Hepatocyte (in vitro differentiated cells): Measurements from ENCODE around the gene P2RX1. TPM values are rescaled to one million over a fixed set of nuclear protein-coding genes. Genes with fewer than 3 reads are reported as not detected.
A peak's percentile ranks its signal among the peaks of the same experiment; 100 is the strongest.

Experiments used
- DNase-seq: peaks from one replicate; pipeline ENCODE4 v3.0.0-alpha.2; 2016; ENCODE audit warnings: low spot score
- H2AFZ ChIP-seq: fragments of 200-600 bp; sonication (generic); 2 replicates; pipeline ENCODE4 v1.6.0; 2016; ENCODE audit warnings: antibody characterized with exemption, mild to moderate bottlenecking
- H3K27ac ChIP-seq: fragments of 200-600 bp; sonication (generic); 2 replicates; pipeline ENCODE4 v1.5.1; 2016; ENCODE audit warnings: mild to moderate bottlenecking
- H3K27me3 ChIP-seq: fragments of 200-600 bp; sonication (generic); 2 replicates; pipeline ENCODE4 v1.6.1; 2016
- H3K36me3 ChIP-seq: fragments of 200-600 bp; sonication (generic); replicated peaks from 2 replicates; pipeline ENCODE4 v1.5.1; 2016; ENCODE audit warnings: low read depth; ENCODE audit not compliant: insufficient read depth
- H3K4me1 ChIP-seq: fragments of 200-600 bp; sonication (generic); 2 replicates; pipeline ENCODE4 v1.5.1; 2016; ENCODE audit warnings: mild to moderate bottlenecking, moderate library complexity; ENCODE audit not compliant: insufficient read depth
- H3K4me2 ChIP-seq: fragments of 200-600 bp; sonication (generic); 2 replicates; pipeline ENCODE4 v1.6.0; 2016
- H3K4me3 ChIP-seq: fragments of 200-600 bp; sonication (generic); 2 replicates; pipeline ENCODE4 v1.5.1; 2016; ENCODE audit warnings: mild to moderate bottlenecking
- H3K79me2 ChIP-seq: fragments of 200-600 bp; sonication (generic); 2 replicates; pipeline ENCODE4 v1.6.0; 2017; ENCODE audit warnings: mild to moderate bottlenecking
- H3K9me2 ChIP-seq: fragments of 200-600 bp; sonication (generic); replicated peaks from 2 replicates; pipeline ENCODE4 v1.6.0; 2017; ENCODE audit warnings: mild to moderate bottlenecking; ENCODE audit not compliant: insufficient read depth
- H3K9me3 ChIP-seq: fragments of 200-600 bp; sonication (generic); 2 replicates; pipeline ENCODE4 v1.5.1; 2016; ENCODE audit warnings: low read depth, mild to moderate bottlenecking
- H4K20me1 ChIP-seq: fragments of 200-600 bp; sonication (generic); 2 replicates; pipeline ENCODE4 v1.6.0; 2016; ENCODE audit warnings: mild to moderate bottlenecking; ENCODE audit not compliant: insufficient read depth, poor library complexity, severe bottlenecking
- EZH2 ChIP-seq: fragments of 200-600 bp; sonication (generic); IDR thresholded peaks from 2 replicates; pipeline ENCODE4 v1.6.1; 2016; ENCODE audit warnings: antibody characterized with exemption, mild to moderate bottlenecking, borderline replicate concordance
- EZH2phosphoT487 ChIP-seq: fragments of 200-600 bp; sonication (generic); IDR thresholded peaks from one replicate; pipeline ENCODE4 v1.6.1; 2018; ENCODE audit warnings: antibody characterized with exemption, mild to moderate bottlenecking, low read depth, moderate library complexity; ENCODE audit not compliant: unreplicated experiment, severe bottlenecking
- WGBS: methylation state at CpG from one replicate; pipeline ENCODE4 v1.1.6; 2016; ENCODE audit warnings: low lambda C conversion rate; ENCODE audit errors: missing lambda C conversion rate; 5-methylcytosine and 5-hydroxymethylcytosine counted together
- polyA plus RNA-seq: library from polyadenylated mRNA; unstranded; fragments of >200 nt; fragmentation: Nextera tagmentation; extraction: Ambion mirVana; gene quantifications from 2 replicates; pipeline ENCODE4 v1.2.1, GENCODE V29; 2016
- total RNA-seq: library from RNA; depleted of rRNA; stranded (reverse); fragments of >200 nt; gene quantifications from 2 replicates; pipeline ENCODE4 v1.2.3, GENCODE V29; 2014
- TF ChIP-seq, protein P1 (sequence below): fragments of 200-600 bp; sonication (generic); IDR thresholded peaks from 2 replicates; pipeline ENCODE4 v1.5.1; 2016; ENCODE audit warnings: antibody characterized with exemption, mild to moderate bottlenecking; ENCODE audit not compliant: poor library complexity

The P2RX1 gene
- total and polyA plus RNA-seq, 2 experiments from 2014 or later = 0.50 to 1.8 TPM

DNA sequence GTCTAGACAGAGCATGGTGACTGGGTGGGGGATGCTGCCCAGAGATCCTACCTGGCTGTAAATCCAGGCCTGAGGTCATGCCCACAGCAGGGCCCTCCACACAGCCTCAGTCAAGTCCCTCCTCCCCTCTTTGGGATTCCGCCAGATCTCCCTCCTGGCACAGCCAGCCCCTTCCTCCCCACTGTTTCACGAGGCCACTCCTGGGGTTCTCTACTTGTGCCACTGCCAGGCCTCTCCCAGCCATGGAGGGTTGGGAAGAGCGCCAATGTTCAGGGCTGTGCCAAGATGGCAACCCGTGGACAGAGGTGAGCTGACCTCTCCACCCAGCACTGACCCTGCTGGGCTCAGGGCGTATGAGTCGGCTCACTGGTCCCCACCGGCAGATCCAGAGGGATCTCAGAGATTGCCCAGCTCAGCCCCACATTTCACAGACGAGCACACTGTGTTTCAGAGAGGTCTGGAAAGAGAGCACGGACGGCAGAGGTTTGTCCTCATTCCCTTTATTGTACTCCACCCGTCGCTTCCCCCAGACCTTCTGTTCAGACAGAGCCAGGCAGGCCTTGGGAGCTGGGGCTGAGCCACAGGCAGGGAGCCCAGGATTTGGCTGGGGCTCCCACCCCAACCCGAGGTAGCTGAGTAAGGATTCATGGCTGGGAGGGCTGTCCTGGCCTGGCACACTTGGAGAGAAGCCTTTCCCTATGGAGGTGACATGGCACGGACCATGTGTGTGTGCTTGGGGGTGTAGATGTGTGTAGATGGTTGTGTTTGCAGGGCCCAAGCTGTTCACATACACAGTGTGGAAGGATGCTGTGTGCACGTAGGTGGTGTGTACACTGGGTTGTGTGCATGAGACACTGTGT, 19.9 kb downstream of the P2RX1 start:
- peaks cover 23% of the 10 kb centered on the region for H3K4me1 ChIP-seq
- no peak for DNase-seq

DNA sequence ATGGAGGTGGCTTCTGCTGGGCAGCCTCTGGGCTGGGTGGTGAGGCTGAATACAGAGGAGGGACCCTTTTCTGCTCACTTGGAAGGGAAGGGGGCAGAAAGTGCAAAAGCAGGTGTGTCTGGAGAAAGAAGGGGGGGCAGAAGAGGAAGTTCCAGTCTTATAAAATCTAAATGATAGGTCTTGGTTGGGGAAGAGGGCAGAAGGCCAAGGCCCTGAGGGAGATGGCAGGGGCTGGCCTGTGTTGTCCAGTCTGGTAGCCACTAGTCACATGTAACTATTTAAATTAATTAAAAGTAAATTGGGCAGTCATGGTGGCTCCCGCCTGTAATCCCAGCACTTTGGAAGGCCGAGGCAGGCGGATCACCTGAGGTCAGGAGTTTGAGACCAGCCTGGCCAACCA, 20.9 kb downstream of the P2RX1 start:
- no peaks in the 10 kb centered on the region for H3K27me3 ChIP-seq
- no peak overlapping the region for H3K4me3 ChIP-seq
- H3K79me2 ChIP-seq = peaks cover 4% of the 10 kb centered on the region
- H3K9me2 ChIP-seq = no peaks in the 10 kb centered on the region
- H2AFZ ChIP-seq = no peak overlapping the region
- peaks cover 30% of the 10 kb centered on the region for H3K4me1 ChIP-seq
- no peaks in the 10 kb centered on the region for H3K9me3 ChIP-seq
- 92% methylated on average over 3 of the region's 3 CpGs for WGBS
- peak overlapping the region; percentile 90 for H3K27ac ChIP-seq
- H3K36me3 ChIP-seq = no peaks in the 10 kb centered on the region
- H4K20me1 ChIP-seq = no peaks in the 10 kb centered on the region
- no peak overlapping the region for H3K4me2 ChIP-seq
- TF ChIP-seq, protein P1, sequence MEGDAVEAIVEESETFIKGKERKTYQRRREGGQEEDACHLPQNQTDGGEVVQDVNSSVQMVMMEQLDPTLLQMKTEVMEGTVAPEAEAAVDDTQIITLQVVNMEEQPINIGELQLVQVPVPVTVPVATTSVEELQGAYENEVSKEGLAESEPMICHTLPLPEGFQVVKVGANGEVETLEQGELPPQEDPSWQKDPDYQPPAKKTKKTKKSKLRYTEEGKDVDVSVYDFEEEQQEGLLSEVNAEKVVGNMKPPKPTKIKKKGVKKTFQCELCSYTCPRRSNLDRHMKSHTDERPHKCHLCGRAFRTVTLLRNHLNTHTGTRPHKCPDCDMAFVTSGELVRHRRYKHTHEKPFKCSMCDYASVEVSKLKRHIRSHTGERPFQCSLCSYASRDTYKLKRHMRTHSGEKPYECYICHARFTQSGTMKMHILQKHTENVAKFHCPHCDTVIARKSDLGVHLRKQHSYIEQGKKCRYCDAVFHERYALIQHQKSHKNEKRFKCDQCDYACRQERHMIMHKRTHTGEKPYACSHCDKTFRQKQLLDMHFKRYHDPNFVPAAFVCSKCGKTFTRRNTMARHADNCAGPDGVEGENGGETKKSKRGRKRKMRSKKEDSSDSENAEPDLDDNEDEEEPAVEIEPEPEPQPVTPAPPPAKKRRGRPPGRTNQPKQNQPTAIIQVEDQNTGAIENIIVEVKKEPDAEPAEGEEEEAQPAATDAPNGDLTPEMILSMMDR = no peak
- no peak for TF ChIP-seq EZH2phosphoT487
- no peak for TF ChIP-seq EZH2
- no peak for DNase-seq

More for the DNA sequence above, 19.9 kb downstream of the P2RX1 start:
- TF ChIP-seq EZH2 = no peak
- TF ChIP-seq, protein P1 = no peak
- TF ChIP-seq EZH2phosphoT487 = no peak
- Histone ChIP-seq H3K4me3 (no peak overlapping the region), H3K4me2 (no peak overlapping the region), H3K79me2 (peaks cover 3% of the 10 kb centered on the region), H3K9me3 (no peaks in the 10 kb centered on the region), H3K36me3 (no peaks in the 10 kb centered on the region), H3K27me3 (no peaks in the 10 kb centered on the region), H4K20me1 (no peaks in the 10 kb centered on the region), H3K9me2 (no peaks in the 10 kb centered on the region), H3K27ac (peak overlapping the region; percentile 43), H2AFZ (no peak overlapping the region)
- WGBS = 77% methylated on average over 15 of the region's 15 CpGs

DNA sequence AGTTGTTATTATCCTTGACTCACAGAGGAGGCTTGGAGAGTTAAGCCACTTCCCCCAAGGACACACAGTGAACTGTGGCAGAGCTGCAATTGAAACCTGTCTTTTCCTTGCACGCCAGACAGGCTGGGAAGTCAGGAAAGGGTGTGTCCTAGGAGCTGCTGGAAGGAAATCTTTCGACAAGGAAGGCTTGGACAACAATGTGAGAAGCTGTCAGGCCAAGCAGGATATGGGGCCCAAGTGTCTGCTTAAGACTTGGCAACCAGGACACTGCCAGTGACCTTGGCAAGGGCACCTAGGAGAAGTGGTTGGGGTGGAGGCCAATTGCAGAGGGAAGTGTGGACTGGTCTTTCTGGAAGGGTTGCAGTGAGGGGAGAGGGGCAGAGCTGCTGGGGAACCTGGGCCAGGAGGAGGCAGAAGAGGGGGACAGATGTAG, 21.3 kb downstream of the P2RX1 start:
- H3K4me3 ChIP-seq = no peak overlapping the region
- H3K4me1 ChIP-seq = peaks cover 34% of the 10 kb centered on the region
- H2AFZ ChIP-seq = no peak overlapping the region
- TF ChIP-seq, protein P1 = no peak
- TF ChIP-seq EZH2 = no peak
- no peak for TF ChIP-seq EZH2phosphoT487
- peak overlapping the region; percentile 91 for H3K27ac ChIP-seq
- 22% methylated on average over 2 of the region's 2 CpGs for WGBS
- H3K4me2 ChIP-seq = no peak overlapping the region
- DNase-seq = peak; percentile 81
- H3K9me2 ChIP-seq = no peaks in the 10 kb centered on the region
- H3K27me3 ChIP-seq = no peaks in the 10 kb centered on the region
- H4K20me1 ChIP-seq = no peaks in the 10 kb centered on the region
- H3K36me3 ChIP-seq = no peaks in the 10 kb centered on the region
- H3K79me2 ChIP-seq = peaks cover 4% of the 10 kb centered on the region
- H3K9me3 ChIP-seq = no peaks in the 10 kb centered on the region
